ENCODE data around the gene MYLK2.

GRCh38 chr20:31860390-31861134 is 41.4 kb downstream of the MYLK2 start:
- TF ChIP-seq CTCF (IDR thresholded peaks at IDR 0.05) (no peak), POLR2AphosphoS5 (IDR thresholded peaks at IDR 0.05) (no peak), POLR2A (IDR thresholded peaks at IDR 0.05; ENCODE audit: low read depth) (no peak)

All from esophagus muscularis mucosa (tissue), 3 donors.